ENCODE data around the gene ASAH2B.

ASAH2B gene

GRCh38 chr10:50799595-50799994, 59.9 kb downstream of the ASAH2B start:
- DNase-seq = no peak

GRCh38 chr10:50805981-50806622, 66.4 kb downstream of the ASAH2B start:
- DNase-seq = no peak

- DNase-seq = no peak
Observed at GRCh38 chr10:50807851-50808776, 68.4 kb downstream of the ASAH2B start.
